ENCODE measurements around the gene PFKFB3. TPM values are rescaled to one million over a fixed set of nuclear protein-coding genes. Genes with fewer than 3 reads are reported as not detected.

Gene PFKFB3
- total and polyA plus RNA-seq, 9 of the 15 experiments (the other 6 are each of a cell fraction or from before 2014, with no cell fraction given) = 0.46 to 21.6 (median 7.8) TPM

DNA sequence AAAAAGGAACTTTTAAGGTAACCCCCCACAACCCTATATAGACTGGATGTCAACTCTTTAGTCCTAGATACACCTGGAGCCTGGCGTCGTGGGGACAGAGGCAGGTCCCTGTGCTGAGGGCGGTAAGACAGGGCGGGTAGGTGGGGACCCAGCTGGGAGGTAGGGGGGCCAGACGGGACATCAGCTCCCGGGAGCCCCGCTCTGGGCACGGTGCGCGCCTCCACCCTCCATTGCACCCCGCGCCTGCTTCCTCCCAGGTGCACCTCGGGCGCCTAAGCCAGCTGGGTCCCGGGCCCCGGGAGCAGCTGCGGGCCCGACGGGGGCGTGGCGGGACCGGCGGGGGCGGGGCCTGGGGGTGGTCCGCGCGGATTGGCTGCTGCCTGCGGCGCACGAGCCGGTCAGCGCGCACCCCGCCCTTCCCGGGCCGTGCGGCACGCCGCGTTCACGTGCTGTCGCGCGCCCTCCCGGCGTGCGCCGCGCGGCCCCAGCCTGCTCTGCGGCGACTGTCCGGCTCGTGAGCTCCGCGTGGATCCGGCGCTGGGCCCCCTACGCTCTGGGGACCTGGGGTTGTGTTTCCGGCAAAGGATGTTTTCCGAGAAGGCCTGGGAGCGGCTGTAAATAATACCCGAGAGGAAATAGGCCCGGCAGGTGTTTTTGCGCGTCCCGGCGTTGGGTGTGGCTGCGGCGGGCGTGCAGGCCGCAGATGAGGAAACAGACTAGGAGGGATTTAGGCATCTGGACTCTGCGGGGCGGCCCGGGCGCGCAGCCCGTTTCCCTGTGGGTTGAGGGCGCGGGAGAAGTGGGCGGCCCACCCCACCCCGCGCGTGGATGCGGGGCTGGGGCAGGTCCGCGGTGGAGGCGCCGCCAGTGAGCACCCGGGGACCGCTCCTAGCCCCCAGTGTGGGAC is 39.1 kb upstream of the PFKFB3 start (continued):
- TF ChIP-seq TEAD2 (tag; IDR thresholded peaks at IDR 0.05) (no peak), RERE (CRISPR knock-in tag; IDR thresholded peaks at IDR 0.05; ENCODE audit: borderline replicate concordance) (no peak), ZNF324 (CRISPR knock-in tag; IDR thresholded peaks at IDR 0.05) (no peak), PTRF (tag; IDR thresholded peaks at IDR 0.05) (no peak), ZNF311 (CRISPR knock-in tag; IDR thresholded peaks at IDR 0.05) (no peak), CLOCK (CRISPR knock-in tag; IDR thresholded peaks at IDR 0.05; ENCODE audit: borderline replicate concordance) (peak; percentile 89), ARID1B (IDR thresholded peaks at IDR 0.05) (no peak), ZNF655 (CRISPR knock-in tag; IDR thresholded peaks at IDR 0.05) (no peak), ZNF184 (CRISPR knock-in tag; IDR thresholded peaks at IDR 0.05) (no peak), DDX20 (tag; IDR thresholded peaks at IDR 0.05; ENCODE audit: low read depth) (no peak)
- TF ChIP-seq, protein P1, sequence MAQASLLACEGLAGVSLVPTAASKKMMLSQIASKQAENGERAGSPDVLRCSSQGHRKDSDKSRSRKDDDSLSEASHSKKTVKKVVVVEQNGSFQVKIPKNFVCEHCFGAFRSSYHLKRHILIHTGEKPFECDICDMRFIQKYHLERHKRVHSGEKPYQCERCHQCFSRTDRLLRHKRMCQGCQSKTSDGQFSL (CRISPR knock-in tag; IDR thresholded peaks at IDR 0.05) = no peak
- TF ChIP-seq, protein P1 (tag; IDR thresholded peaks at IDR 0.05) = no peak
- TF ChIP-seq, protein P2, sequence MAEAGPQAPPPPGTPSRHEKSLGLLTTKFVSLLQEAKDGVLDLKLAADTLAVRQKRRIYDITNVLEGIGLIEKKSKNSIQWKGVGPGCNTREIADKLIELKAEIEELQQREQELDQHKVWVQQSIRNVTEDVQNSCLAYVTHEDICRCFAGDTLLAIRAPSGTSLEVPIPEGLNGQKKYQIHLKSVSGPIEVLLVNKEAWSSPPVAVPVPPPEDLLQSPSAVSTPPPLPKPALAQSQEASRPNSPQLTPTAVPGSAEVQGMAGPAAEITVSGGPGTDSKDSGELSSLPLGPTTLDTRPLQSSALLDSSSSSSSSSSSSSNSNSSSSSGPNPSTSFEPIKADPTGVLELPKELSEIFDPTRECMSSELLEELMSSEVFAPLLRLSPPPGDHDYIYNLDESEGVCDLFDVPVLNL (CRISPR knock-in tag; IDR thresholded peaks at IDR 0.05; ENCODE audit: low read depth) = no peak
